MG63 (cell line): Measurements from ENCODE around the gene LMCD1. TPM values are rescaled to one million over a fixed set of nuclear protein-coding genes. Genes with fewer than 3 reads are reported as not detected.

Experiments
- DNase-seq: peaks from one replicate; pipeline ENCODE4 v3.0.0-alpha.2; 2020
- H3K27me3 ChIP-seq: fragments of 250-450 bp; sonication (Bioruptor Pico); 2 replicates; pipeline ENCODE4 v1.5.1; 2020; ENCODE audit warnings: mild to moderate bottlenecking, moderate library complexity
- H3K36me3 ChIP-seq: fragments of 250-450 bp; sonication (Bioruptor Pico); 2 replicates; pipeline ENCODE4 v1.5.1; 2020; ENCODE audit warnings: mild to moderate bottlenecking, moderate library complexity
- H3K4me3 ChIP-seq: fragments of 250-450 bp; sonication (Bioruptor Pico); 2 replicates; pipeline ENCODE4 v1.5.1; 2020; ENCODE audit warnings: mild to moderate bottlenecking, moderate library complexity
- H3K9me3 ChIP-seq: fragments of 250-450 bp; sonication (Bioruptor Pico); 2 replicates; pipeline ENCODE4 v1.5.1; 2020; ENCODE audit warnings: mild to moderate bottlenecking, moderate library complexity
- total RNA-seq: library from RNA; depleted of rRNA; stranded (reverse); fragments of >200 nt; shearing (Covaris generic); gene quantifications from 2 replicates; pipeline ENCODE4 v1.2.3, GENCODE V29; 2014; ENCODE audit warnings: low replicate concordance

The LMCD1 gene
- total RNA-seq, 1 experiment from 2014 or later = 3.4 TPM

DNA sequence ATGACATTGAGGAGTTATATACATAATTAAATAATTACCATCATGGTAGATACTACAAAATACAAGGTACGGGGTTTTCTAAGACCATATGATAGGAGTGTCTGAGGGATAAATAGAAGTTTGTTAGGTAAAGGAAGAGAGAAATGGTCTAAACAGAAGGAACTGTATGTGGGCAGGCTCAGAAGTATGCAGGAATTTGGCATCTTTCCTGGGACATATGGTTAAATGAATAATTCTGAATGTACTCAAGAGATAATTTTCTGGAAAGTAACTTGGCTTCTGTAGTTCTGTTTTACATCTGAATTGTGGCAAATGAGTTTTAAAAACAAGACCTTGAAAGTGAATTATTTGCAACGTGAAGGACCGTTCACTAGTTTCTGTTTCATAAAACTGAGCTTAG lies 17.5 kb downstream of the LMCD1 start:
- H3K36me3 ChIP-seq = no peaks in the 10 kb centered on the region
- no peaks in the 10 kb centered on the region for H3K27me3 ChIP-seq
- H3K4me3 ChIP-seq = no peak overlapping the region
- DNase-seq = no peak
- no peaks in the 10 kb centered on the region for H3K9me3 ChIP-seq

DNA sequence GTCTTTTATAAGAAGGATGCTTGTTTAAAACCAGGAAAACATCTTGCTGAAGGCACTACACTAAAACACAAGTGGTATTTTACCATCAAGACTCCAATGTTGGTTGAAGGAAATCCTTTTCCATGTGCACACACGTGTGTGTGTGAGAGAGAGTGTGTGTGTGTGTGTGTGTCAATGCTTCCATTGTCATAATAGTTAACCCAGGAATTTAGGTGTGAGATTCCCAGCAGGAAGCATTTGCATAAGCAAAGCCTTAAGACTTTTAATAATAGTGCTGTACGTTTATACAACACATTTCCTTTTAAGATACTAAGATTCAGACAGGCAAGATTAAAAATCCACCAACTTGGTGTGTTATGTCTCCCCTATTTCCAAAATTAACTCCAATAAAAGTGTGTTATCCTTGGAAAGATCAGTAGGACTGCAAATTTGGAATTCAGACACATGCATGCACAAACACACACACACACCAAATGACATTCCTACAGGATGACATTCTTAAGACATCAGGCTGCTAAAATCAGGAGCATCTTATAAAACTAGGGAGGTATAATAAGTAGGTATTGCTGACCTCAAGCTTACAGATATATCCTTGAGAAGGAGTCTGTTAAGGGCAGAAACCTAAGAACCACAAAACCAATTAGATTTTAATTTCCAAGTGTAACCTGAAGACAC lies 18.3 kb downstream of the LMCD1 start:
- Histone ChIP-seq H3K36me3 (no peaks in the 10 kb centered on the region), H3K27me3 (no peaks in the 10 kb centered on the region), H3K4me3 (no peak overlapping the region), H3K9me3 (no peaks in the 10 kb centered on the region)
- no peak for DNase-seq

GRCh38 chr3:8520816-8521403 lies 19.3 kb downstream of the LMCD1 start:
- DNase-seq = no peak
- Histone ChIP-seq H3K4me3 (no peak overlapping the region), H3K36me3 (no peaks in the 10 kb centered on the region)

GRCh38 chr3:8523041-8523440 lies 21.4 kb downstream of the LMCD1 start:
- no peaks in the 10 kb centered on the region for H3K9me3 ChIP-seq
- no peaks in the 10 kb centered on the region for H3K36me3 ChIP-seq
- no peak overlapping the region for H3K4me3 ChIP-seq
- no peaks in the 10 kb centered on the region for H3K27me3 ChIP-seq
- DNase-seq = no peak

More at GRCh38 chr3:8520816-8521403, 19.3 kb downstream of the LMCD1 start:
- H3K9me3 ChIP-seq = no peaks in the 10 kb centered on the region
- H3K27me3 ChIP-seq = no peaks in the 10 kb centered on the region

DNA sequence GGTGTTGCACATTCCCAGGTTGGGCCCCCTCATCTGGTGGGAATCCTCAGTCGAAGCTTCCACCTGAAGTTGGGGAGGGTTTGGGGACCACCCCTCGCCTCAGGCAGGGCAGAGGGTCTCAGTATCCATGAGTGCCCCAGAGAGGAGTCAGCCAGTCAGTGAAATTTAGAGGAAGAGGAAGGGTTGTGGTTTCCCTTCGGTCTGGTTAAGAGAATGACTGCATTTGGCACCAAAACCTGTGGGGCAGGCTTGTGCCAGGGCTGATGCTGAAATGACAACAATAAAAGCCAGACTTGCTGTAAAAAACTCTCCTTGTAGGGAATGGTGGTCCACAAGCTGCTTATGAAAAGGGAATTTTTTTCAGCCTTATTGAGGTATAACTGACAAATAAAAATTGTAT lies 22.6 kb downstream of the LMCD1 start:
- Histone ChIP-seq H3K4me3 (no peak overlapping the region), H3K27me3 (no peaks in the 10 kb centered on the region), H3K36me3 (no peaks in the 10 kb centered on the region), H3K9me3 (no peaks in the 10 kb centered on the region)
- peak; percentile 11 for DNase-seq

- H3K4me3 ChIP-seq = no peak overlapping the region
- H3K9me3 ChIP-seq = no peaks in the 10 kb centered on the region
- DNase-seq = no peak
- no peaks in the 10 kb centered on the region for H3K27me3 ChIP-seq
- no peaks in the 10 kb centered on the region for H3K36me3 ChIP-seq
Measured at GRCh38 chr3:8524656-8525399, 23.2 kb downstream of the LMCD1 start.

DNA sequence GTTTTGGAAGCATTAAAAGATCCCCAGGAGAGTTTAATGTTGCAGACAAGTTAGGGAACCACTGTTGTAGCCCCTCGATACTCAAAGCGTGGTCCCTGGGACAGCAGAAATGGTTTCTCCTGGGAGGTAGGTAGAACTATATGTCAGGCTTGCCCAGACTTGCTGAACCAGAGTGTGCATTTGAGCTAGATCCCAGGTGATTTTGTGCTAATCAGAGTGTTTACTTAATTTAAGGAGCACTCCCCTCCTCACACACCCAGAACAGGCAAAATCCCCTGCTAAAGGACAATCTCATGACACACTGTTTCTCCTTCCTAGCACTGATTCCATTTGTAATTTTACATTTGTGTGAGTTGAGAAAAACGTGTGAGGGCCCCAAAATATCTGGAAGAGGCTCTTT lies 24.3 kb downstream of the LMCD1 start:
- Histone ChIP-seq H3K4me3 (no peak overlapping the region), H3K36me3 (no peaks in the 10 kb centered on the region), H3K9me3 (no peaks in the 10 kb centered on the region), H3K27me3 (no peaks in the 10 kb centered on the region)
- DNase-seq = no peak

- no peak for DNase-seq
- H3K4me3 ChIP-seq = no peak overlapping the region
- H3K36me3 ChIP-seq = no peaks in the 10 kb centered on the region
- no peaks in the 10 kb centered on the region for H3K27me3 ChIP-seq
- H3K9me3 ChIP-seq = no peaks in the 10 kb centered on the region
Measured at GRCh38 chr3:8529181-8529637, 27.6 kb downstream of the LMCD1 start.

DNA sequence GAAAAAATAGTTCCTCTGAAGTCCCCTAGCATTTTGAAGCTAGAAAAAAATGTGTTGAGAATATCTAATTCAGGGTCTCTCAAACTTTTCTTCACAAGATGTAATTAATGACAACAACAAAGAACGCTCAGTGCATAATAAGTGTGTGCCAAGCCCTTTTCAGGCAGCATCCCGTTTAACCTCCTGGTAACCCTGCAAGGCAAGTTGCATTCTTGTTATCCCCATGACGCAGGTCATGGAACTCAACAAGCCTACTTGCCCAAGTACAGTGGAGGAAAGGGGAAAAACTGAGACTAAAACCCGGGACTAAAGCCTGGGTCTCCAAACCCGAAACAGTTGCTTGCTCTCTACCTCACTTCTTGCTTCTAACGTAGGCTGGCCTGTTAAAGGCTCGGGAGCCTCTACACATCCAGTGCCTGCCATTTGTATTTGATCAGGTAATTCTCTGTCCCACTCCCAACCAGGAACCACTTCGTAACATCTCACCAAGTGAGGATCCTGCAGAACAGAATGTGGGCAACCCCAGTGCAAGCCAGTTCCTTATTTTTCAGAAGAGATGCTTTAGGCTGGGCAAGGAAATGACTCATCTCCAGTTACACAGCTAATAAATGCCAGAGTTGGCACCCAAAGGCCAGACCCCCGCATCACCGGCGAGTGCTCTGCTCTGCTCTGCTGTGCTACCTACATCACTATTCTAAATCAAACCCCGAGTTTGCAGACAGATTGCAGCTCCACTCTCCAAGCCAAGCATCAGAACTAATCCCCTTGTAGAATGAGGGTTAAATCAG lies 28.3 kb downstream of the LMCD1 start:
- H3K27me3 ChIP-seq = no peaks in the 10 kb centered on the region
- H3K36me3 ChIP-seq = no peaks in the 10 kb centered on the region
- no peaks in the 10 kb centered on the region for H3K9me3 ChIP-seq
- DNase-seq = peak; percentile 49
- no peak overlapping the region for H3K4me3 ChIP-seq

DNA sequence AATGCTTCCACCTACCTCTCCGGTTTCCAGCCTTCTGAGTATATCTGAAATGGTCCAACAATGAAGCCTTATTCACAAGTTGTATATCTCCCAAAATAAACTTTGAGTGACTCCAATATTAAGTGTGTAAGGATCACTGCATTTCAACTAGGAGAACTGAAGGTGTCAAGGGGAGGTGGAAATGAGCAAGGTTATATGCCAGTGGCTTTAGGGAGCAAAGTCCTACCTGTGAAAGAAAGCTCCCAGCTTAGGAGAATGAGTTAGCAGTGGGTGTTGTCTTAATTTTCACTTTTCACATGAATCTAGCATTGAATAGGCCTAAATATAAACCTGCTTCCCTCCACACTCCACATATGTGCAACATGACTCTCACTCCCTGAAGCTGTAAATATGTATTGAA lies 29.0 kb downstream of the LMCD1 start:
- Histone ChIP-seq H3K27me3 (no peaks in the 10 kb centered on the region), H3K9me3 (no peaks in the 10 kb centered on the region), H3K4me3 (no peak overlapping the region), H3K36me3 (no peaks in the 10 kb centered on the region)
- DNase-seq = no peak

GRCh38 chr3:8532251-8532871 lies 30.7 kb downstream of the LMCD1 start:
- Histone ChIP-seq H3K9me3 (no peaks in the 10 kb centered on the region), H3K36me3 (no peaks in the 10 kb centered on the region), H3K27me3 (no peaks in the 10 kb centered on the region), H3K4me3 (no peak overlapping the region)
- peak; percentile 39 for DNase-seq

GRCh38 chr3:8536096-8537056 lies 34.8 kb downstream of the LMCD1 start:
- Histone ChIP-seq H3K4me3 (no peak overlapping the region), H3K9me3 (no peaks in the 10 kb centered on the region), H3K27me3 (no peaks in the 10 kb centered on the region), H3K36me3 (no peaks in the 10 kb centered on the region)
- no peak for DNase-seq

GRCh38 chr3:8537440-8537839 lies 35.8 kb downstream of the LMCD1 start:
- Histone ChIP-seq H3K36me3 (no peaks in the 10 kb centered on the region), H3K4me3 (no peak overlapping the region), H3K9me3 (no peaks in the 10 kb centered on the region), H3K27me3 (no peaks in the 10 kb centered on the region)
- DNase-seq = no peak

DNA sequence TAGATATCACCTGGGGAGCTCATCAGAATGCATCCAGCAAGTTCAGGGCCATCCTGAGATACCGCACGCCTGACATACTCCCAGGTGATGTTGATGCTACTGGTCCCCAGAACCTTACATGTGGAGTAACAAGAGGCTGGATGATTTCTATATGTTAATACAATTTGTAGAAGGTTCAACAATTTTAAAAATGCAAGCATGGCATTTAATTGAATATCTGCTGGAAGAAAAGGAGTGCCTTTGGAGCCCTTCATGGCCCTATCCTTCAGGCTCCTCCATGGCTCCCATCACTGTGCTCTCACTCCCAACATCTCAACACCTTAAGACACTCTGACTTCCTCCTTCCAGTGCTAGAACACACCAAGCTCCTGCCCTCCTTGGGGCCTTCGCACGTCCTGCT lies 36.6 kb downstream of the LMCD1 start:
- H3K4me3 ChIP-seq = no peak overlapping the region
- no peak for DNase-seq
- no peaks in the 10 kb centered on the region for H3K36me3 ChIP-seq
- no peaks in the 10 kb centered on the region for H3K9me3 ChIP-seq
- no peaks in the 10 kb centered on the region for H3K27me3 ChIP-seq

DNA sequence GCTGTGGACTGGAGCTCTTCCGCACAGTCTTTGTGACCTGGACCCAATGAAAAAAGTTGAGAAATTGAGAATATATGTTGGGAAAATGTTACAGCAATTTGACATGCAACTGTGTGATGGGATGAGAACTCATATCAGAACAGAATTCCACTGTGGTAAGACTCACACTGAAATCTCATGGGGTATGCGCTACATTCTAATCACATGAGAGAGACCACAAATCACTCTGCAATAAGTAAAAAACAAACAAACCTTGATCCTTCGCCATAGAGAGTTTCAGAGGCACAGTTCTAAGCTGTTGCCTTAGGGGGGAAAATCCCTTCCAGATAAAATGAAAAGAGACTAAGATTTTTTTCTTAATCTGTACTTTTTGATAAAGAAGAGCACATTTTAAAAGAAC lies 37.3 kb downstream of the LMCD1 start:
- no peak for DNase-seq
- Histone ChIP-seq H3K27me3 (no peaks in the 10 kb centered on the region), H3K36me3 (no peaks in the 10 kb centered on the region), H3K9me3 (no peaks in the 10 kb centered on the region), H3K4me3 (no peak overlapping the region)

DNA sequence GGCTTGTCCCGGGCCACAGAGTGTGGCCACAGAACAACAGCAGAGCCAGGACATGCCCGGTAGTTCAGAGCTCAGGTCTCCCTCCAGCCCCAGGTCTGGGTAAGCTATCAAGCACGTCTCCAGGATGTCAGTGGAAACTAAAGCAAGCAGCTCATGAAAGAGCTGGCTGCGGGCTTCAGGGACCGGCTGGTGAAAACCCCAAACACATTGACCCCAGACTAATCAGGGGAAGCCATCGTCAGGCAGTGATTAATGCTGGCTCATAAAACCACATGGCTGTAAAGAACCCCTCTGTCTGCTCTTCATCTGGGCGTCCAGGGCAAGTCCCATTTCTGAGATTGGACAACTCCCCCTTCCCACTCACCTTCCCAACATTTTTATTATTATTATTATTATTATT lies 37.8 kb downstream of the LMCD1 start:
- H3K27me3 ChIP-seq = no peaks in the 10 kb centered on the region
- H3K4me3 ChIP-seq = no peak overlapping the region
- H3K36me3 ChIP-seq = no peaks in the 10 kb centered on the region
- no peak for DNase-seq
- no peaks in the 10 kb centered on the region for H3K9me3 ChIP-seq
